Measurements from ENCODE around the gene RNF152. TPM values are rescaled to one million over a fixed set of nuclear protein-coding genes. Genes with fewer than 3 reads are reported as not detected.

Gene RNF152
- polyA plus RNA-seq, 1 of the 3 experiments (the other 2 are of a cell fraction), result 6.6 TPM

- H3K4me3 ChIP-seq (ENCODE audit: low read depth in 2 of 2, low read length in 1 of 2), result no peak overlapping the region; a peak in 1 of 4 replicates
- H2AFZ ChIP-seq (ENCODE audit: low read depth), result peak overlapping the region; percentile 61
- POLR2A ChIA-PET, result no interaction called here
- CTCF ChIA-PET, result no interaction called here
- H3K79me2 ChIP-seq (ENCODE audit: insufficient read depth), result no peaks in the 10 kb centered on the region
- peak overlapping the region; percentile 64 to 86; a peak in 3 of 4 replicates for H3K27ac ChIP-seq (ENCODE audit: low read depth in 2 of 2, low read length in 1 of 2)
- WGBS (ENCODE audit: low lambda C conversion rate), result 95% methylated on average over 2 of the region's 2 CpGs
- peak overlapping the region; percentile 8; the same call in 1 of the 2 replicates for H3K9ac ChIP-seq
- peak overlapping the region; percentile 44 for H3K4me2 ChIP-seq
- no peak for DNase-seq
- H3F3A ChIP-seq (replicated peaks; ENCODE audit: insufficient read depth), result peaks cover 4% of the 10 kb centered on the region
- no peaks in the 10 kb centered on the region for H3K9me3 ChIP-seq
- H3K4me1 ChIP-seq (ENCODE audit: control insufficient read depth in 1 of 2, insufficient read depth in 2 of 2, low read depth in 1 of 2, low read length in 1 of 2), result peaks cover 10 to 11% of the 10 kb centered on the region in 2 experiments; a peak in 3 of 4 replicates
- H3K9me2 ChIP-seq, result no peaks in the 10 kb centered on the region
- H4K20me1 ChIP-seq (ENCODE audit: insufficient read depth), result no peaks in the 10 kb centered on the region
- TF ChIP-seq TCF12 (IDR thresholded peaks at IDR 0.05) (no peak), NRF1 (IDR thresholded peaks at IDR 0.05; ENCODE audit: low read depth, low read length) (no peak), TEAD4 (IDR thresholded peaks at IDR 0.05; ENCODE audit: borderline replicate concordance, insufficient read depth) (no peak), NFIC (IDR thresholded peaks at IDR 0.05; ENCODE audit: borderline replicate concordance) (no peak), YY1 (IDR thresholded peaks at IDR 0.05; ENCODE audit: low read depth) (no peak), CTCF (IDR thresholded peaks at IDR 0.05) (no peak), JUND (IDR thresholded peaks at IDR 0.05) (no peak), FOSL2 (IDR thresholded peaks at IDR 0.05; ENCODE audit: borderline replicate concordance, low read depth) (no peak), ZBTB33 (IDR thresholded peaks at IDR 0.05; ENCODE audit: borderline replicate concordance, low read depth) (no peak), CHD2 (IDR thresholded peaks at IDR 0.05; ENCODE audit: low read length, partially characterized antibody) (no peak), GABPA (IDR thresholded peaks at IDR 0.05; ENCODE audit: low read depth) (no peak)
- H3K36me3 ChIP-seq (replicated peaks in 1 of 2; ENCODE audit: control insufficient read depth in 1 of 2, insufficient read depth in 2 of 2, low read length in 1 of 2), result no peaks in the 10 kb centered on the region
- H3K27me3 ChIP-seq (ENCODE audit: insufficient read depth), result no peaks in the 10 kb centered on the region
These were observed 128.4 kb downstream of the RNF152 start for GRCh38 chr18:61764381-61764780.

- Histone ChIP-seq H3K4me1 (ENCODE audit: control insufficient read depth in 1 of 2, insufficient read depth in 2 of 2, low read depth in 1 of 2, low read length in 1 of 2) (peaks cover 7 to 11% of the 10 kb centered on the region in 2 experiments; a peak in 3 of 4 replicates), H4K20me1 (ENCODE audit: insufficient read depth) (no peaks in the 10 kb centered on the region), H3K9ac (no peak overlapping the region), H3K36me3 (replicated peaks in 1 of 2; ENCODE audit: control insufficient read depth in 1 of 2, insufficient read depth in 2 of 2, low read length in 1 of 2) (no peaks in the 10 kb centered on the region), H3K27me3 (ENCODE audit: insufficient read depth) (no peaks in the 10 kb centered on the region), H3K27ac (ENCODE audit: low read depth in 2 of 2, low read length in 1 of 2) (no peak overlapping the region), H3F3A (replicated peaks; ENCODE audit: insufficient read depth) (peaks cover 4% of the 10 kb centered on the region), H3K4me3 (ENCODE audit: low read depth in 2 of 2, low read length in 1 of 2) (no peak overlapping the region), H3K79me2 (ENCODE audit: insufficient read depth) (no peaks in the 10 kb centered on the region), H3K9me2 (no peaks in the 10 kb centered on the region), H3K4me2 (no peak overlapping the region), H3K9me3 (no peaks in the 10 kb centered on the region), H2AFZ (ENCODE audit: low read depth) (no peak overlapping the region)
- CTCF ChIA-PET, result no interaction called here
- no peak for DNase-seq
- POLR2A ChIA-PET, result no interaction called here
- TF ChIP-seq FOSL2 (IDR thresholded peaks at IDR 0.05; ENCODE audit: borderline replicate concordance, low read depth), result no peak
- no peak for TF ChIP-seq USF2 (IDR thresholded peaks at IDR 0.05; ENCODE audit: borderline replicate concordance, low read depth, low read length)
- TF ChIP-seq MEF2A (IDR thresholded peaks at IDR 0.05; ENCODE audit: borderline replicate concordance, low read depth), result no peak
- no peak for TF ChIP-seq TEAD4 (IDR thresholded peaks at IDR 0.05; ENCODE audit: borderline replicate concordance, insufficient read depth)
- no peak for TF ChIP-seq MAX (IDR thresholded peaks at IDR 0.05; ENCODE audit: low read depth)
- TF ChIP-seq FOXM1 (IDR thresholded peaks at IDR 0.05; ENCODE audit: low read depth), result no peak
- TF ChIP-seq EZH2phosphoT487 (IDR thresholded peaks at IDR 0.05; ENCODE audit: borderline replicate concordance, low read depth), result no peak
- no peak for TF ChIP-seq RFX5 (IDR thresholded peaks at IDR 0.05; ENCODE audit: low read length)
- TF ChIP-seq SIN3A (IDR thresholded peaks at IDR 0.05; ENCODE audit: borderline replicate concordance, low read depth, low read length), result no peak
- TF ChIP-seq CTCF (IDR thresholded peaks at IDR 0.05), result no peak
These were observed 130.9 kb downstream of the RNF152 start for GRCh38 chr18:61761875-61762274.
